Activated CD4-positive, alpha-beta memory T cell treated with anti-CD3 and anti-CD28 coated beads, Interleukin-2, amount 10 ng/mL, durations not matched to agents 7 days and 5 days (primary cell): ENCODE measurements around the gene GTF2IRD1. TPM values are rescaled to one million over a fixed set of nuclear protein-coding genes. Genes with fewer than 3 reads are reported as not detected.
"Not testable (repeated sequence)": the region's sequence is repeated elsewhere in the genome, so short reads cannot be mapped to it uniquely, and the experiment has no call there.

Experiments used
- CTCF ChIA-PET: fragments of 350-600 bp; sonication (Branson Sonifier 250); formaldehyde crosslinking; loops from one replicate; lab custom pipeline; 2021; ENCODE audit warnings: antibody characterized with exemption, inconsistent platforms; lab: Charles Lee
- POLR2A ChIA-PET: fragments of 350-600 bp; sonication (Branson Sonifier 250); formaldehyde crosslinking; loops from one replicate; lab custom pipeline; 2021; ENCODE audit warnings: antibody characterized with exemption; lab: Charles Lee
- DNase-seq: peaks from one replicate; pipeline ENCODE4 v3.0.0-alpha.2; 2020
- H3K27ac Mint-ChIP-seq: one replicate; pipeline ENCODE4 v1.8.0; 2021; ENCODE audit warnings: mild to moderate bottlenecking, mixed read lengths
- H3K27me3 Mint-ChIP-seq: one replicate; pipeline ENCODE4 v1.8.0; 2021; ENCODE audit warnings: mixed read lengths
- H3K36me3 Mint-ChIP-seq: one replicate; pipeline ENCODE4 v1.8.0; 2021; ENCODE audit warnings: low read depth, mixed read lengths
- H3K4me1 Mint-ChIP-seq: one replicate; pipeline ENCODE4 v1.8.0; 2021; ENCODE audit warnings: mixed read lengths
- H3K4me3 Mint-ChIP-seq: one replicate; pipeline ENCODE4 v1.8.0; 2021; ENCODE audit warnings: mild to moderate bottlenecking, mixed read lengths
- H3K9me3 Mint-ChIP-seq: one replicate; pipeline ENCODE4 v1.8.0; 2021; ENCODE audit warnings: mixed read lengths
- total RNA-seq, 2 experiments: library from RNA; stranded (reverse); gene quantifications; one replicate each; pipeline ENCODE4 v1.2.3, GENCODE V29; 2021

The GTF2IRD1 gene
- total RNA-seq, 2 experiments from 2014 or later, result 4.0 to 4.6 TPM

DNA sequence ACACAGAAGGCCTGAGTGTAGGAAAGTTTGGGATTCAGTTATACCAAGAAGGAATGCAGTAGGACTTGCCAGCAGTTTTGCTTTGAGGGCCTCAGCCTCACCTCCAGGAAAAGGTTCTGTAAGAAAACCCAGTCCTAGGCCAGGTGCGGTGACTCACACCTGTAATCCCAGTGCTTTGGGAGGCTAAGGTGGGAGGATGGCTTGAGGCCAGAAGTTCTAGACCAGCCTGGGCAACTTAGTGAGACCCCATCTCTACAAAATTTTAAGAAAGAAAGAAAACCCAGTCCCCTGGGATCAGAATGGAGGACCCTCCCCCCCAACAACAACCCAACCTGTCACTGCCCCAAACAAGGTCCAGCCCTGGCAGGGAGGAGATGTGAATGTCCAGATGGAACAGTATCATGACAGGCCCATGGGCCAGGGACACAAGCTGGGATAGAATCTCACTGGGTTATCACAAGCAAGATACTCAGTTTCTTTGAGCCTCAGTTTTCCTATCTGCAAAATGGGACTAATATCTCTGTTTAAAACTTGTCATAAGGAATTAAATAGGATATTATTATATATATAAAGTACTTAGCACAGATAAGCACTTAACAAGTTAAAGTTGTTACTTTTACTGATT lies 68.7 kb downstream of the GTF2IRD1 start:
- DNase-seq, result no peak
- H3K4me1 Mint-ChIP-seq, result no peaks in the 10 kb centered on the region
- no peak overlapping the region for H3K4me3 Mint-ChIP-seq
- no peak overlapping the region for H3K27ac Mint-ChIP-seq
- no peaks in the 10 kb centered on the region for H3K9me3 Mint-ChIP-seq
- no peaks in the 10 kb centered on the region for H3K27me3 Mint-ChIP-seq
- no peaks in the 10 kb centered on the region for H3K36me3 Mint-ChIP-seq
- POLR2A ChIA-PET, result no interaction called here
- CTCF ChIA-PET, result no interaction called here

- H3K27ac Mint-ChIP-seq, result no peak overlapping the region
- H3K36me3 Mint-ChIP-seq, result no peaks in the 10 kb centered on the region
- no peaks in the 10 kb centered on the region for H3K27me3 Mint-ChIP-seq
- ChIA-PET POLR2A (no interaction called here), CTCF (no interaction called here)
- no peak overlapping the region for H3K4me3 Mint-ChIP-seq
- no peaks in the 10 kb centered on the region for H3K9me3 Mint-ChIP-seq
- H3K4me1 Mint-ChIP-seq, result no peaks in the 10 kb centered on the region
- DNase-seq, result no peak
These were observed 69.3 kb downstream of the GTF2IRD1 start for GRCh38 chr7:74523015-74523414.

DNA sequence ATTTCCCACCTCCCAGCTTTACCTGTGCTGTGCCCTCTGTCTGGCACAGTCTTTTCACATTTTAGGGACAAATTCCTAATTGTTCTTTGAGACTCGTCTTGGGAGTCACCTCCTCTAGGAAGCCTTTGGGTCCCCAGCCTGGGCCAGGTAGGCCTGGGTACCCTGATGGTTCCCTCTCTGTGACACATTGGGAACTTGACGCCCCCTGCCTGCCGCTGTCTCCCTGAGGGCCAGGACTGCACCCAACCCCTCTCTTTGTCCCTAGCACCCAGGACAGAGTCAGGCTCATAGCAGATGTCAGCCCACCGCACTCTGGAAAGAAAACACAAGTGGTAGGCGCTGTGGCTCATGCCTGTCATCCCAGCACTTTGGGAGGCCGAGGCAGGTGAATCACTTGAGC lies 71.4 kb downstream of the GTF2IRD1 start:
- no peaks in the 10 kb centered on the region for H3K36me3 Mint-ChIP-seq
- no peak for DNase-seq
- no peak overlapping the region for H3K27ac Mint-ChIP-seq
- ChIA-PET CTCF (no interaction called here), POLR2A (no interaction called here)
- H3K4me1 Mint-ChIP-seq, result no peaks in the 10 kb centered on the region
- H3K4me3 Mint-ChIP-seq, result no peak overlapping the region
- H3K27me3 Mint-ChIP-seq, result no peaks in the 10 kb centered on the region
- no peaks in the 10 kb centered on the region for H3K9me3 Mint-ChIP-seq

DNA sequence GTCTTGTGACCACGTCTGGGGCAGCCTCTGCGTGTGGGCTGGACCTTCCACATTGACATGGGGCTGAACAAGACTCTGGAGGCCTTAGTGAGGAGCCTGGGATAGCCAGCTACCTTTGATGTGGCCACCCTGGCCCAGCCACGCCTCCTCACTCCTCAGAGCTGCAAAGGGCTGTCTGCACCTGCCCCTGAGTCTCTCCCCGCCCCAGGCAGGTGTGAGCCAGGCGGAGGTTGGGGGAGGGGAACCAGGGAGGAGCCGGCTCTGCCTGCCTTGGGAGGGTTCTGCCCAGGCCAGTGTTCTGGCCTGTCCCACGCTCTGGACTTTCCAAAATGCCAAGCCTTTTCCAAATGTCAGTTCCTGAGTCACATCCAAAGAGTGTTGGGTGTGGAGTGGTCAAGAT lies 72.2 kb downstream of the GTF2IRD1 start:
- CTCF ChIA-PET, result no interaction called here
- no peak overlapping the region for H3K4me3 Mint-ChIP-seq
- DNase-seq, result no peak
- no peak overlapping the region for H3K27ac Mint-ChIP-seq
- no peaks in the 10 kb centered on the region for H3K9me3 Mint-ChIP-seq
- no peaks in the 10 kb centered on the region for H3K4me1 Mint-ChIP-seq
- POLR2A ChIA-PET, result no interaction called here
- no peaks in the 10 kb centered on the region for H3K36me3 Mint-ChIP-seq
- H3K27me3 Mint-ChIP-seq, result no peaks in the 10 kb centered on the region

DNA sequence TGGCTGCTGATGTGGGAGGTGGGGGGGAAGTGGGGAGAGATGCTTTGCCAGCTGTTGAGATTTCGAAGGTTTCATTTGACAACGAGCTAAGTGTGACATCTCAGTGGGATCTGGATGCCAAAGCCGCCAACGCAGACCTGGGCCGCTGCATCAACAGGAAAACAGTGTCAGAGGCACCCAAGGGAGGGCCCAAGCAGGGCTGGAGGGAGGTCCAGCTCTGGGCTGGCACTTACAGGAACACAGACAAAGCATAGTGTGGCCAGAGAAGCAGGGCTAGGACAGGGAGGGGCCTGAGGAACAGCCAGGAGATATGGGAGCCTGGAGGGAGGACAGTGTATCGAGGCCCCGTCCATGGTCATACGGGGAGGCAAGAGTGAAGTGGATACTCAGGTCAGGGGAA lies 73.1 kb downstream of the GTF2IRD1 start:
- Mint-ChIP-seq H3K27ac (no peak overlapping the region), H3K27me3 (no peaks in the 10 kb centered on the region), H3K9me3 (no peaks in the 10 kb centered on the region), H3K4me1 (no peaks in the 10 kb centered on the region), H3K36me3 (no peaks in the 10 kb centered on the region), H3K4me3 (no peak overlapping the region)
- POLR2A ChIA-PET, result no interaction called here
- CTCF ChIA-PET, result no interaction called here
- DNase-seq, result no peak

GRCh38 chr7:74527842-74528241 lies 74.1 kb downstream of the GTF2IRD1 start:
- Mint-ChIP-seq H3K27me3 (no peaks in the 10 kb centered on the region), H3K4me1 (no peaks in the 10 kb centered on the region), H3K9me3 (no peaks in the 10 kb centered on the region), H3K36me3 (no peaks in the 10 kb centered on the region), H3K27ac (no peak overlapping the region), H3K4me3 (no peak overlapping the region)
- ChIA-PET POLR2A (interaction anchor here (0.6 kb wide), 1 partner anchor 76 kb away, joined by 3 read pairs; no protein-coding TSS in a partner anchor), CTCF (no interaction called here)
- DNase-seq, result no peak

DNA sequence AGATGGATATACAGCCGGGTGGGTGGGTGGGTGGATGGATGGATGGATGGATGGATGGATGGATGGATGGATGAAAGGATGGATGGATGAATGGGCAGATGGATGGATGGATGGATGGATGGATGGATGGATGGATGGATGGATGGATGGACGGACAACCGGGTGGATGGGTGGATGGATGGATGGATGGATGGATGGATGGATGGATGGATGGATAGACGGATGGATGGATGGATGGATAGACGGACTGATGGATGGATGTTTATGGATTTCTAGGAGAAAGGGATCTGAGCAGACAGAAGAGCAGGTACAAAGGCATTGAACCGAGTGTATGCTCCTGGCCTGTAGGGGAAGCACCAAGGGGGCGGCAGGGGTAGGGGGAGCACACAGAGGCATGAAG lies 75.1 kb downstream of the GTF2IRD1 start:
- H3K4me3 Mint-ChIP-seq, H3K9me3 Mint-ChIP-seq, POLR2A ChIA-PET, DNase-seq, H3K27ac Mint-ChIP-seq, H3K4me1 Mint-ChIP-seq, H3K36me3 Mint-ChIP-seq, H3K27me3 Mint-ChIP-seq, CTCF ChIA-PET: not testable (repeated sequence)

DNA sequence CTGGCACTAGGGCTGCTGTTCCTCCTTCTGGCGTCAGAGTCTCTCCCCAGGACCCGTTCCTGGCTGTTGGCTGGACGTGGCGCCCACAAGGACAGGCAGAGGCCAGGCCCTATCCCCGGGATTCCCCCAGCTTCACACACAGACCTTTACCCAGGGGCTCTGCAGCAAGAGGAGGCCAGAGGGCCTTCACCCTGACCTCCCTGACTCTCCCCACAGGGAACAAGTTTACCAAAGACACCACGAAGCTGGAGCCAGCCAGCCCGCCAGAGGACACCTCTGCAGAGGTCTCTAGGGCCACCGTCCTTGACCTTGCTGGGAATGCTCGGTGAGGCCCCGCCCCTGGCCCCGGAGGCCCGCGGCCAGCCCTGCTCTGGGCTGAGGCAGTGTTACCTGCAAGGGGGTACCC lies 82.2 kb downstream of the GTF2IRD1 start:
- H3K27me3 Mint-ChIP-seq, result no peaks in the 10 kb centered on the region
- H3K27ac Mint-ChIP-seq, result no peak overlapping the region
- CTCF ChIA-PET, result no interaction called here
- POLR2A ChIA-PET, result no interaction called here
- no peak overlapping the region for H3K4me3 Mint-ChIP-seq
- H3K4me1 Mint-ChIP-seq, result no peaks in the 10 kb centered on the region
- no peaks in the 10 kb centered on the region for H3K9me3 Mint-ChIP-seq
- no peak for DNase-seq
- no peaks in the 10 kb centered on the region for H3K36me3 Mint-ChIP-seq

DNA sequence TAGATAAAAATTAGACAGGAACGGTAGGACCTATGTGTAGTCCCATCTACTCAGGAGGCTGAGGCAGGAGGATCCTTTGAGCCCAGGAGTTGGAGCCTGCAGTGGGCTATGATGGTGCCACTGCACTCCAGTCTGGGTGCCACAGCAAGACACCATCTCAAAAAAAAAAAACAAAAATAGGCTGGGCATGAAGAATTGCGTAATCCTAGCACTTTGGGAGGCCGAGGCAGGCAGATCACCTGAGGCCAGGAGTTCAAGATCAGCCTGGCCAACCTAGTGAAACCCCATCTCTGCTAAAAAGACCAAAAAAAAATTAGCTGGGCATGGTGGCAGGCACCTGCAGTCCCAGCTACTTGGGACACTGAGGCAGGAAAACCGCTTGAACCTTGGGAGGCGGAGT lies 88.2 kb downstream of the GTF2IRD1 start:
- H3K36me3 Mint-ChIP-seq, DNase-seq, CTCF ChIA-PET, H3K9me3 Mint-ChIP-seq, H3K27ac Mint-ChIP-seq, H3K4me3 Mint-ChIP-seq, H3K27me3 Mint-ChIP-seq, POLR2A ChIA-PET, H3K4me1 Mint-ChIP-seq: not testable (repeated sequence)

DNA sequence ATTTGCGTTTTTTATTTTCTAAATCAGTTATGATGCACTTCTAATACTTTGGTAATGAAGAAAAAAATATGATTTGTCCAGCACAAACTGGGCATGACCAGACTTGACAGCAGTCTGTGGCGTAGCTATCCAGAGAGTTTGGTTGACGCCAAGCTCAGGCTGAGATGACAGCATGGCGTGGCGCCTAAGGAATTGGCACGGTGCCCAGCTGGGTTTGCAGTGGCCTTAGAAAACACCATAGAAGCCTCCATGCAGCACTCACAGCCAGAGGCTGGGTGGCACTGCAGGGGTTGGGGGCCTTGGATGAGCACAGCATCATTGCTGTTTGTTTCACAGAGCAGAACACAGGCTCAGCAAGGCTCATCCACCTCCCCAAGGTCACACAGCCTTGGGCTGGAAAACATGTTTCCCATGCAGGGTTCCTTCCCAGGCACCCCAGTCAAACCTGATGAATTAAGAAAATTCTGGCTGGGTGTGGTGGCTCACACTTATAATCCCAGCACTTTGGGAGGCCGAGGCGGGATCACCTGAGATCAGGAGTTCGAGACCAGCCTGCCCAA lies 88.9 kb downstream of the GTF2IRD1 start:
- ChIA-PET CTCF (no interaction called here), POLR2A (no interaction called here)
- DNase-seq, result no peak
- H3K4me1 Mint-ChIP-seq, result no peaks in the 10 kb centered on the region
- peaks cover 8% of the 10 kb centered on the region for H3K9me3 Mint-ChIP-seq
- H3K4me3 Mint-ChIP-seq, result no peak overlapping the region
- peaks cover 3% of the 10 kb centered on the region for H3K36me3 Mint-ChIP-seq
- no peaks in the 10 kb centered on the region for H3K27me3 Mint-ChIP-seq
- no peak overlapping the region for H3K27ac Mint-ChIP-seq

DNA sequence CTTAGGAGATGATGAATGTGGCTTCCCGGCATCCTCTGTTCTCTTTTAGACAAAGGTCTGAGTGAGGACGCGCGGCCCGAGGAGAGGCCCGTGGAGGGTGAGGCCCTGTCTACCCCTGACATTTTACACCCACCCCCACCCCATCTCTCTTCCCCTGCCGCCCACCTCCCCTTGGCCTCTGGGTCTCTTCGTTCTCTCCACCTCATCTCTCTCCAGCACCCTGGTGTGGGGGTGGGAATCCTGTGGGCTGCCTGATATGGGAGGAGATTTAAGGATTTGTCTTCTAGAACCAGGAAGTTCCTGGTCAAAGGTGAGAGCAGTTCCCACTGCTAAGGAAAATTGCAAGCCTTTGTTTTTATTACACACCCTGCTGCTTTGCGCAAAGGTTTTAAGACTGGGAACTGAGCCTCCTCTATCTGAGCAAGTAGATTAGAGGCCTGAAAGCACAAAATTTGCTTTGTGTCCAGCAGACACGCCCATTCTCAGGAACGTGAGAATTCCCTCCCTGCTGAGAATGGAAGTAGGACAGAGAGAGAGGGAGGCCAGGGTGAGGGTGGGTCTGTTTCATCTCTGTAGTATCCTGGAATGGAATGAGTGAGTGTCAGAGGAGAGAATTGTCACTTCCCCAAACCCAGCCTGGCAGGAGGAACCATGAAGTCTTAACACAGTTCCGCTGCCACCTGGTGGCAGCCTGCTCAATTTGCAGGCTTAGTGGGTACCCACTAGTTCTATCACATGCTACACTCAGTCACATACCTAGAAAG lies 91.2 kb downstream of the GTF2IRD1 start:
- CTCF ChIA-PET, result interaction anchor here (1.0 kb wide), 1 partner anchor 144 kb away, joined by 3 read pairs; no protein-coding TSS in a partner anchor
- H3K4me1 Mint-ChIP-seq, result no peaks in the 10 kb centered on the region
- no peak overlapping the region for H3K4me3 Mint-ChIP-seq
- H3K27me3 Mint-ChIP-seq, result no peaks in the 10 kb centered on the region
- peaks cover 3% of the 10 kb centered on the region for H3K36me3 Mint-ChIP-seq
- peak; percentile 21 for DNase-seq
- POLR2A ChIA-PET, result no interaction called here
- peaks cover 8% of the 10 kb centered on the region for H3K9me3 Mint-ChIP-seq
- no peak overlapping the region for H3K27ac Mint-ChIP-seq

DNA sequence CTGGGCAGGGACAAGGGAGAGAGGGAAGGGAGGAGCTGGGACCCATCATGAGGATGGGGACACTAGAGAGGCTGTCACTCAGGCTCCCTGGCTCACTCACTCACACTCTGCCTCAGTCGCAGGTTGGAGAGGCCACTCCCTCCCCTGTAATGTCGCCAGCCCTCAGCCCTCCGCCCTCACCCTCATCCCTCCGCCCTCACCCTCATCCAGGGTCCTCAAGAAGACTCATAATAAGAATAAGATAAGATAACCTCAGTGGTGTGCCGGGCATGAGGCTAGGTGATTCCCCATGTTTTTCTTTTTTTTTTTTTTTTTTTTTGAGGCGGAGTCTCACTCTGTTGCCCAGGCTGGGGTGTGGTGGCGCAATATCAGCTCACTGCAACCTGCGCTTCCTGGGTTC lies 92.2 kb downstream of the GTF2IRD1 start:
- Mint-ChIP-seq H3K9me3 (peaks cover 8% of the 10 kb centered on the region), H3K4me3 (no peak overlapping the region), H3K4me1 (no peaks in the 10 kb centered on the region), H3K27ac (no peak overlapping the region), H3K27me3 (no peaks in the 10 kb centered on the region), H3K36me3 (peaks cover 3% of the 10 kb centered on the region)
- POLR2A ChIA-PET, result no interaction called here
- CTCF ChIA-PET, result interaction anchor here (0.7 to 1.0 kb wide), 2 partner anchors 78 to 145 kb away, joined by 3 read pairs; no protein-coding TSS in a partner anchor
- DNase-seq, result no peak

DNA sequence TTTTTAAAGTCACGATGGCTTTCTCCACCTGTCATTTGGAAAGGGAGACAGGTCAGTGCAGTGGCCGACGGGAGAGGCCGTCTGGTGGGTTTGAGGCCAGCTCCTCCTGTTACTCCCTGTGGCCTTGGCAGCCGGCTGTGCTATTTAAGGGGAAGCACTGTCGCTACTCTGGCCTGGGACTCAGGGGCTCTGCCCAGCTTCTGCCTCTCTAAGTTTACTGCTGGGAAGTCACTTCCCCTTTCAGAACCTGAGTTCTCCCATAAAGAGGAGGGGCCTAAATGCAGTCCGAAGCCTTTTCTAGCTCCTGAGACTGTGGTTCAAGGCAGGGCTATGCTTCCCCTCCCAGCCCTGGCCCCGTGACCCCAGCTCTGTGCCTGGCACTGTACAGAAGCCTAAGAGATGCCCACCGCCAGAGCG lies 99.9 kb downstream of the GTF2IRD1 start:
- H3K27me3 Mint-ChIP-seq, DNase-seq, H3K4me1 Mint-ChIP-seq, H3K27ac Mint-ChIP-seq, POLR2A ChIA-PET, H3K9me3 Mint-ChIP-seq, H3K36me3 Mint-ChIP-seq, CTCF ChIA-PET, H3K4me3 Mint-ChIP-seq: not testable (repeated sequence)
